NT2/D1 (cell line): ENCODE results near the gene LSM14B.

Experiments used
- SUZ12 ChIP-seq: IDR thresholded peaks from 2 replicates; pipeline ENCODE4 v1.6.1; 2011; ENCODE audit not compliant: insufficient read length, insufficient read depth; ENCODE audit errors: extremely low read depth
- YY1 ChIP-seq: IDR thresholded peaks from 2 replicates; pipeline ENCODE4 v1.6.1; 2011; ENCODE audit not compliant: insufficient read length, insufficient read depth
- ZNF274 ChIP-seq: IDR thresholded peaks from 2 replicates; pipeline ENCODE4 v1.6.1; 2011; ENCODE audit warnings: mild to moderate bottlenecking, low read depth, low read length

- TF ChIP-seq SUZ12 (no peak), YY1 (no peak), ZNF274 (no peak)
Observed at GRCh38 chr20:62079166-62079565, 43.1 kb upstream of the LSM14B start.
